ENCODE results near the gene AIRE. TPM values are rescaled to one million over a fixed set of nuclear protein-coding genes. Genes with fewer than 3 reads are reported as not detected.
"Not testable (repeated sequence)": the region's sequence is repeated elsewhere in the genome, so short reads cannot be mapped to it uniquely, and the experiment has no call there.

AIRE gene
- total RNA-seq, 1 donor from 2014 or later, result 2.8 TPM

GRCh38 chr21:44333509-44334328 is 48.0 kb downstream of the AIRE start:
- intact Hi-C loops (cut with micrococcal nuclease), result no loop called here

- intact Hi-C loops (cut with micrococcal nuclease), result loop anchor here (5.0 kb wide), 1 partner anchor 468 kb away; the partner anchor contains the start of gene UBE2G2
These were observed 48.8 kb downstream of the AIRE start for GRCh38 chr21:44334329-44335030.

GRCh38 chr21:44335266-44336059 is 49.8 kb downstream of the AIRE start:
- intact Hi-C loops (cut with micrococcal nuclease), result loop anchor here (2.0 to 5.0 kb wide), 2 partner anchors 37 to 467 kb away; partner anchors contain the start of gene UBE2G2

GRCh38 chr21:44337449-44337848 is 51.8 kb downstream of the AIRE start:
- intact Hi-C loops (cut with micrococcal nuclease), result loop anchor here (2.0 to 5.0 kb wide), 2 partner anchors 39 to 465 kb away; partner anchors contain the start of gene UBE2G2

- intact Hi-C loops (cut with micrococcal nuclease), result loop anchor here (2.0 to 5.0 kb wide), 4 partner anchors 17 to 535 kb away; partner anchors contain the start of genes PTTG1IP and UBE2G2
These were observed 52.5 kb downstream of the AIRE start for GRCh38 chr21:44337941-44338895.

GRCh38 chr21:44338971-44339910 is 53.6 kb downstream of the AIRE start, which contains the start of gene CFAP410:
CFAP410 (minus strand) TSS chr21:44339390; CDS start chr21:44339194, 196 bp downstream.
- intact Hi-C loops (cut with micrococcal nuclease), result loop anchor here (1.0 to 5.0 kb wide), 6 partner anchors 16 to 534 kb away; partner anchors contain the start of genes LRRC3, PTTG1IP, SUMO3 and UBE2G2

GRCh38 chr21:44341726-44342458 is 56.2 kb downstream of the AIRE start:
- intact Hi-C loops (cut with micrococcal nuclease), result not testable (repeated sequence)

GRCh38 chr21:44342981-44343380 is 57.3 kb downstream of the AIRE start:
- intact Hi-C loops (cut with micrococcal nuclease), result not testable (repeated sequence)

- intact Hi-C loops (cut with micrococcal nuclease), result no loop called here
These were observed 59.0 kb downstream of the AIRE start for GRCh38 chr21:44344541-44345183.

GRCh38 chr21:44345495-44345894 is 59.8 kb downstream of the AIRE start:
- intact Hi-C loops (cut with micrococcal nuclease), result no loop called here

- intact Hi-C loops (cut with micrococcal nuclease), result no loop called here
These were observed 62.3 kb downstream of the AIRE start for GRCh38 chr21:44347911-44348451.

Other genes starting within 250 kb of the AIRE start
- gene PWP2, start 178.5 kb upstream of the AIRE start, total RNA-seq, result 7.1 and 10.8 TPM in 2 replicates
- gene GATD3, start 152.2 kb upstream of the AIRE start, total RNA-seq, result 10.8 and 11.5 TPM in 2 replicates
- gene ICOSLG, start 44.9 kb upstream of the AIRE start, total RNA-seq, result 12.3 and 13.0 TPM in 2 replicates
- gene DNMT3L, start 24.0 kb upstream of the AIRE start, total RNA-seq, result not detected in 2 replicates
- gene PFKL, start 14.2 kb downstream of the AIRE start, total RNA-seq, result 160 and 164 TPM in 2 replicates
- 17.4 and 17.8 TPM in 2 replicates for gene CFAP410, start 53.5 kb downstream of the AIRE start, total RNA-seq
- 35.2 and 35.6 TPM in 2 replicates for gene TRPM2, start 67.7 kb downstream of the AIRE start, total RNA-seq
- 2.7 and 2.9 TPM in 2 replicates for gene LRRC3, start 169.6 kb downstream of the AIRE start, total RNA-seq